ENCODE data around the gene PPARD. TPM values are rescaled to one million over a fixed set of nuclear protein-coding genes. Genes with fewer than 3 reads are reported as not detected.

The PPARD gene
- total and polyA plus RNA-seq, 2 of the 13 experiments (the other 11 are each of a cell fraction or from before 2014, with no cell fraction given) = 6.1 to 13.3 TPM

DNA sequence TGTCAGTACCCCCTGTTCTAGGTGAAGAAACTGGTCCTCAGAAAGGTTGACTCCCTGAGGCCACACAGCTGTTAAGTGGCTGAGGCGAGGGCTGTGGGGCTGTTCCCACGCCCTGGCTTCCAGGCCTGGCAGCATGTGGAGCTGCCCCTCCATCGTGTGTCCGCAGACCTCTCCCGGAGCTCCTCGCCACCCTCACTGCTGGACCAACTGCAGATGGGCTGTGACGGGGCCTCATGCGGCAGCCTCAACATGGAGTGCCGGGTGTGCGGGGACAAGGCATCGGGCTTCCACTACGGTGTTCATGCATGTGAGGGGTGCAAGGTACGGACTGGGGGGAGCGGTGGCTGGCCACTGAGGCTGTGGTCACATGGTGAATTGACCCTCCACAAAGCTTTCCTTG, 77.6 kb downstream of the PPARD start:
- POLR2A ChIA-PET = no interaction called here

More for the DNA sequence above, 77.6 kb downstream of the PPARD start:
- Histone ChIP-seq H2AFZ (ENCODE audit: low read length) (no peak overlapping the region), H3K27me3 (ENCODE audit: control insufficient read depth in 1 of 2, insufficient read depth in 2 of 2, low read length in 2 of 2) (no peaks in the 10 kb centered on the region), H3K36me3 (replicated peaks in 1 of 2; ENCODE audit: control insufficient read depth in 1 of 2, insufficient read depth in 2 of 2, low read length in 2 of 2) (peaks cover 3 to 29% of the 10 kb centered on the region in 2 experiments; a peak in 4 of 5 replicates), H3K4me1 (ENCODE audit: insufficient read depth, low read length) (peaks cover 24% of the 10 kb centered on the region), H3K79me2 (ENCODE audit: insufficient read depth, low read length) (no peaks in the 10 kb centered on the region), H3K9me3 (ENCODE audit: low read length) (no peaks in the 10 kb centered on the region), H3K27ac (ENCODE audit: extremely low read length, insufficient read depth, low read length) (no peak overlapping the region), H3K9ac (ENCODE audit: insufficient read depth, low read depth, low read length) (no peak overlapping the region), H4K20me1 (ENCODE audit: insufficient read depth, low read length) (peaks cover 2% of the 10 kb centered on the region; the same call in 1 of the 2 replicates), H3K4me2 (ENCODE audit: low read depth, low read length) (no peak overlapping the region), H3K4me3 (replicated peaks in 1 of 3; ENCODE audit: insufficient read depth in 1 of 3, low read depth in 2 of 3, low read length in 3 of 3) (no peak overlapping the region)
- DNase-seq (ENCODE audit: low spot score) (no peak), FAIRE-seq (no peak), ATAC-seq (no peak)
- in situ Hi-C loops (cut with HindIII; ENCODE audit: extremely low pct_ligation_motif_present, low pct_unique_long_range_greater_than_20kb) (no loop called here), intact Hi-C loops (cut with micrococcal nuclease; ENCODE audit: unreplicated experiment) (loop anchor here (1.0 kb wide), 1 partner anchor 29 kb away; no protein-coding TSS in a partner anchor)
- CTCF ChIA-PET (ENCODE audit: low intra/inter-chr PET ratio, low total read pairs) = interaction anchor here (1.4 kb wide), 1 partner anchor 29 kb away, joined by 7 read pairs; no protein-coding TSS in a partner anchor
- WGBS (ENCODE audit: low lambda C conversion rate) = 98% methylated on average over 12 of the region's 14 CpGs
- no peak for TF ChIP-seq MAX (IDR thresholded peaks at IDR 0.05)
- TF ChIP-seq, protein P1, sequence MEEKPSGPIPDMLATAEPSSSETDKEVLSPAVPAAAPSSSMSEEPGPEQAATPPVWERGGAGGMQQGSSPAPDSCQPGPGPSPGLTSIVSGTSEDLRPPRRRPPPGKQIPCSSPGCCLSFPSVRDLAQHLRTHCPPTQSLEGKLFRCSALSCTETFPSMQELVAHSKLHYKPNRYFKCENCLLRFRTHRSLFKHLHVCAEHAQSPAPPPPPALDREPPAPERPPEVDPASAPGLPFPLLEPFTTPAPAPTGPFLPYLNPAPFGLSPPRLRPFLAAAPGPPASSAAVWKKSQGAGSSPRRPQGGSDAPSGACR (CRISPR knock-in tag; IDR thresholded peaks at IDR 0.05) = no peak
- no peak for TF ChIP-seq ATF1 (CRISPR knock-in tag; IDR thresholded peaks at IDR 0.05)
- TF ChIP-seq SOX6 (IDR thresholded peaks at IDR 0.05) = no peak
- no peak for TF ChIP-seq SOX6 (CRISPR knock-in tag; IDR thresholded peaks at IDR 0.05)
- peak; percentile 48 for TF ChIP-seq PTBP1 (IDR thresholded peaks at IDR 0.05; ENCODE audit: low read depth, low read length, poor library complexity, severe bottlenecking)
- no peak for TF ChIP-seq RARA (CRISPR knock-in tag; IDR thresholded peaks at IDR 0.05)
- TF ChIP-seq MAFK (conservative IDR thresholded peaks at IDR 0.05 in 1 of 2, IDR thresholded peaks at IDR 0.05 in 1 of 2; ENCODE audit: low read length in 2 of 2) = no peak
- TF ChIP-seq, protein P2, sequence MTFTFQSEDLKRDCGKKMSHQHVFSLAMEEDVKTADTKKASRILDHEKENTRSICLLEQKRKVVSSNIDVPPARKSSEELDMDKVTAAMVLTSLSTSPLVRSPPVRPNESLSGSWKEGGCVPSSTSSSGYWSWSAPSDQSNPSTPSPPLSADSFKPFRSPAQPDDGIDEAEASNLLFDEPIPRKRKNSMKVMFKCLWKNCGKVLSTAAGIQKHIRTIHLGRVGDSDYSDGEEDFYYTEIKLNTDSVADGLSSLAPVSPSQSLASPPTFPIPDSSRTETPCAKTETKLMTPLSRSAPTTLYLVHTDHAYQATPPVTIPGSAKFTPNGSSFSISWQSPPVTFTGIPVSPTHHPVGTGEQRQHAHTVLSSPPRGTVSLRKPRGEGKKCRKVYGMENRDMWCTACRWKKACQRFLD (CRISPR knock-in tag; IDR thresholded peaks at IDR 0.05; ENCODE audit: borderline replicate concordance) = no peak
- TF ChIP-seq, protein P3, sequence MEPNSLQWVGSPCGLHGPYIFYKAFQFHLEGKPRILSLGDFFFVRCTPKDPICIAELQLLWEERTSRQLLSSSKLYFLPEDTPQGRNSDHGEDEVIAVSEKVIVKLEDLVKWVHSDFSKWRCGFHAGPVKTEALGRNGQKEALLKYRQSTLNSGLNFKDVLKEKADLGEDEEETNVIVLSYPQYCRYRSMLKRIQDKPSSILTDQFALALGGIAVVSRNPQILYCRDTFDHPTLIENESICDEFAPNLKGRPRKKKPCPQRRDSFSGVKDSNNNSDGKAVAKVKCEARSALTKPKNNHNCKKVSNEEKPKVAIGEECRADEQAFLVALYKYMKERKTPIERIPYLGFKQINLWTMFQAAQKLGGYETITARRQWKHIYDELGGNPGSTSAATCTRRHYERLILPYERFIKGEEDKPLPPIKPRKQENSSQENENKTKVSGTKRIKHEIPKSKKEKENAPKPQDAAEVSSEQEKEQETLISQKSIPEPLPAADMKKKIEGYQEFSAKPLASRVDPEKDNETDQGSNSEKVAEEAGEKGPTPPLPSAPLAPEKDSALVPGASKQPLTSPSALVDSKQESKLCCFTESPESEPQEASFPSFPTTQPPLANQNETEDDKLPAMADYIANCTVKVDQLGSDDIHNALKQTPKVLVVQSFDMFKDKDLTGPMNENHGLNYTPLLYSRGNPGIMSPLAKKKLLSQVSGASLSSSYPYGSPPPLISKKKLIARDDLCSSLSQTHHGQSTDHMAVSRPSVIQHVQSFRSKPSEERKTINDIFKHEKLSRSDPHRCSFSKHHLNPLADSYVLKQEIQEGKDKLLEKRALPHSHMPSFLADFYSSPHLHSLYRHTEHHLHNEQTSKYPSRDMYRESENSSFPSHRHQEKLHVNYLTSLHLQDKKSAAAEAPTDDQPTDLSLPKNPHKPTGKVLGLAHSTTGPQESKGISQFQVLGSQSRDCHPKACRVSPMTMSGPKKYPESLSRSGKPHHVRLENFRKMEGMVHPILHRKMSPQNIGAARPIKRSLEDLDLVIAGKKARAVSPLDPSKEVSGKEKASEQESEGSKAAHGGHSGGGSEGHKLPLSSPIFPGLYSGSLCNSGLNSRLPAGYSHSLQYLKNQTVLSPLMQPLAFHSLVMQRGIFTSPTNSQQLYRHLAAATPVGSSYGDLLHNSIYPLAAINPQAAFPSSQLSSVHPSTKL (CRISPR knock-in tag; IDR thresholded peaks at IDR 0.05) = no peak
- TF ChIP-seq, protein P4, sequence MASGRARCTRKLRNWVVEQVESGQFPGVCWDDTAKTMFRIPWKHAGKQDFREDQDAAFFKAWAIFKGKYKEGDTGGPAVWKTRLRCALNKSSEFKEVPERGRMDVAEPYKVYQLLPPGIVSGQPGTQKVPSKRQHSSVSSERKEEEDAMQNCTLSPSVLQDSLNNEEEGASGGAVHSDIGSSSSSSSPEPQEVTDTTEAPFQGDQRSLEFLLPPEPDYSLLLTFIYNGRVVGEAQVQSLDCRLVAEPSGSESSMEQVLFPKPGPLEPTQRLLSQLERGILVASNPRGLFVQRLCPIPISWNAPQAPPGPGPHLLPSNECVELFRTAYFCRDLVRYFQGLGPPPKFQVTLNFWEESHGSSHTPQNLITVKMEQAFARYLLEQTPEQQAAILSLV (CRISPR knock-in tag; IDR thresholded peaks at IDR 0.05; ENCODE audit: borderline replicate concordance) = 0 out of 2 replicates have a peak, but pooled peaks have one; percentile 31
- TF ChIP-seq ZNF687 (CRISPR knock-in tag; IDR thresholded peaks at IDR 0.05) = peak; percentile 11; the same call in 1 of the 2 replicates
- BruUV-seq (replicated peaks) = no TSS peak

All from HepG2 (cell line).